HG02610 (cell line): Measurements from ENCODE around the gene NPNT.

Source experiments
- ATAC-seq: cut with Tn5 transposase; IDR thresholded peaks from one replicate; pipeline ENCODE4 v1.9.1; 2021; ENCODE audit warnings: mild to moderate bottlenecking, moderate library complexity; ENCODE audit not compliant: unreplicated experiment

Gene NPNT

DNA sequence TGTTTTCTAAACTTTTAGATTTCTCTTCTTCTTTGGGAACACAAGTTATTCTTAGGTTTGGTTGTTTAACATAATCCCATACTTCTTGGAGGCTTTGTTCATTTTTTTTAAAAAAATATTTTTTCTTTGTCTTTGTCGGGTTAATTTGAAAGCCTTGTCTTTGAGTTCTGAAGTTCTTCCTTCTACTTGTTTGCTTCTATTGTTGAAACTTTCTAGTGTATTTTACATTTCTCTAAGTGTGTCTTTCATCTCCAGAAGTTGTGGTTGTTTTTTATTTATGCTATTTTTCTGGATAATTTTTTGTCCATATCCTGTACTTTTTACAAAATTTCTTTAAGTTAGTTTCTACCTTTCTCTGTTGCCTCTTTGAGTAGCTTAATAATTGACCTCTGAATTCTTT is 116.1 kb downstream of the NPNT start:
- ATAC-seq, result no peak

DNA sequence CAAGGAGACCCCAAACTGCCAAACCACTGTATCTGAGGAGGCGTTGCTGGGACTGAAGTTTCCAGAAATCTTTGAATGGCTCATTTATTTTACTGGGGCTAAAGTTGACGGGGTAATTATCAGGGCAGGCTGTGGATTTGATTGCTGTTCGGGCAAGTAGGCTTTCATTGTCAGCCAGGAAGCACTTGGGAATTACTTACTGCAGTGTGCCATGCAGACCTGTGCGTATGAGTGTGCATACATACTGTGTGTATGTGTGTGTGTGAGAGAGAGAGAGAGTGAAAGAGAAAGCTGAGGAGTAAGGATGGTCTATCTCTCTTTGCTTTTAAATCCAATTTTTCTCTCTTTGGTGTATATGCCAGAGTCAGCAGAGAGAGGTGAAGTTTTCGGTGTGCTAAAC is 122.7 kb downstream of the NPNT start:
- no peak for ATAC-seq

DNA sequence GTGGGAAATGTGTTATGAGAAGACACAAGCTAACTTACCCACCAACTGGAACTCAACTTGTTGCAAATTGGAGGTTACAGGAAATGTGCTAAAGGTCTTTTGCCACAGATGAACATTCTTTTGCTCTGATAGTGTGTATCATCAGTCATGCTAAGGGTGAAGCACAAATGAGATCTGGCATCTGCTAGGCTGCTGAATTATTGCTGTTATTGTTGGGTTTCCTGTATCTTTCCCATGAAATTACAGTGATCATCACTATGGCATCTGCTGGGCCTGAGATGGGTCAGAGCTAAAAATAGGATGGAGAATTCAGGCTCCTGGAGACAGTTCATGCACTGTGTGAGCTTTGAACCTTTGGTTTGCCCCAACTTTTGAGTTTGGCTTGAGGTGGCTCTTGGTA is 124.5 kb downstream of the NPNT start:
- ATAC-seq, result no peak
